Gastroesophageal sphincter (tissue), 3 donors: ENCODE measurements around the gene ABCA7.

Experiments used
- POLR2A ChIP-seq, 2 donors: fragments of 450-650 bp; IDR thresholded peaks; one replicate each; pipeline ENCODE4 v1.6.1; 2017; ENCODE audit warnings: antibody characterized with exemption in 2 of 2, mild to moderate bottlenecking in 2 of 2, moderate library complexity in 1 of 2
- TF ChIP-seq, protein P1 (sequence below), 4 experiments: fragments of 200-600 bp in 2 of 4; fragments of 450-650 bp in 2 of 4; sonication (generic) in 1 of 4; IDR thresholded peaks; one replicate each; pipeline ENCODE4 v1.5.1; 2017 to 2019; ENCODE audit warnings: antibody characterized with exemption in 4 of 4, mild to moderate bottlenecking in 2 of 4, moderate library complexity in 2 of 4

DNA sequence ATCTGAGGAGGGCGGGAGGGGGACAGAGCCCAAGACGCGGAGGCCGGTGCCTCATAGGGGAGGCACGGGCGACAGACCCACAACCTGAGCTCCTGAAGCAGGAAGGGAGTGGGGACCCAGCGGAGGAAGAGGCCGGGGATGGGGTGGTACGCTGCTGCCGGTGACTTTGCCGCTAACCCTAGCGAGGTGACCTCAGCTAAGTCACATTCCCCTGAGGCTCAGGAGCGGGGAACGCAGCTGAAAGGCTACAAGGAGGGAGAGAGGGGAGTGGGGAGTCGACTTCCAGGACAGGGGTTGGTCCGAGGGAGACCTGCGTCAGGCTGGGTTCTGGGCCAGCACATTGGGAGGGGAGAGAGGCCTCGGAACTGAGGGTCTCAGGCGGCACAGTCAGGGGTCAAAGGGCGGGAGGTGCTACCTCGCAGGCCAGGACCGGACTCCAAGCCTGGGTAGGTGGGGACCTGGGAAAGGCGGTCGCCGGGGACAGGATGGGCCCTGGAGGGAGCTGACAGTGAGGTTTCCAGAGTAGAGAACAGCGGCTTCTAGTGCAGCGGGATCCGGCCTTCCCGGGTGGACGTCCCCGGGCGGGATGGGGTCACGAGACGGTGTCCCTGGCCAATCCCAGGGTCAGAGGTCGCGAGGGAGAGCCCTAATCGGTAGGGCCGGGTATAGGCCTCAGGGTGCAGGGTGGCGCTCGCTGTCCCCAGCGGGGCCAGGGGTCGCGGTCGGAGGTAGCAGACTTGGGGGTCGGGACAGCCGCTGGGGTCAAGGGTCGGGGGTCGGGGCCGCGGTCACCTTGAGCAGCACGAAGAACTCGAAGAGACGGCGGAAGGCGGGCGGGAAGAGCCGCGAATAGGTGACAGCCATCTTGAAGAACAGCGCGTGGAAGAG, 19.7 kb upstream of the ABCA7 start:
- no peak for TF ChIP-seq POLR2A (IDR thresholded peaks at IDR 0.05)
- TF ChIP-seq, protein P1, sequence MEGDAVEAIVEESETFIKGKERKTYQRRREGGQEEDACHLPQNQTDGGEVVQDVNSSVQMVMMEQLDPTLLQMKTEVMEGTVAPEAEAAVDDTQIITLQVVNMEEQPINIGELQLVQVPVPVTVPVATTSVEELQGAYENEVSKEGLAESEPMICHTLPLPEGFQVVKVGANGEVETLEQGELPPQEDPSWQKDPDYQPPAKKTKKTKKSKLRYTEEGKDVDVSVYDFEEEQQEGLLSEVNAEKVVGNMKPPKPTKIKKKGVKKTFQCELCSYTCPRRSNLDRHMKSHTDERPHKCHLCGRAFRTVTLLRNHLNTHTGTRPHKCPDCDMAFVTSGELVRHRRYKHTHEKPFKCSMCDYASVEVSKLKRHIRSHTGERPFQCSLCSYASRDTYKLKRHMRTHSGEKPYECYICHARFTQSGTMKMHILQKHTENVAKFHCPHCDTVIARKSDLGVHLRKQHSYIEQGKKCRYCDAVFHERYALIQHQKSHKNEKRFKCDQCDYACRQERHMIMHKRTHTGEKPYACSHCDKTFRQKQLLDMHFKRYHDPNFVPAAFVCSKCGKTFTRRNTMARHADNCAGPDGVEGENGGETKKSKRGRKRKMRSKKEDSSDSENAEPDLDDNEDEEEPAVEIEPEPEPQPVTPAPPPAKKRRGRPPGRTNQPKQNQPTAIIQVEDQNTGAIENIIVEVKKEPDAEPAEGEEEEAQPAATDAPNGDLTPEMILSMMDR (IDR thresholded peaks at IDR 0.05) = no peak
